Dermis blood vessel endothelial cell (primary cell): ENCODE results near the gene KIR2DL1. TPM values are rescaled to one million over a fixed set of nuclear protein-coding genes. Genes with fewer than 3 reads are reported as not detected.
"Not testable (repeated sequence)": the region's sequence is repeated elsewhere in the genome, so short reads cannot be mapped to it uniquely, and the experiment has no call there.

Experiments
- DNase-seq: peaks from one replicate; pipeline ENCODE4 v3.0.0; 2010
- total RNA-seq: library from RNA; depleted of rRNA; stranded (reverse); fragments of >200 nt; gene quantifications from 2 replicates; pipeline ENCODE4 v1.2.3, GENCODE V29; 2014

Gene KIR2DL1
- total RNA-seq, 1 donor from 2014 or later, result not detected

GRCh38 chr19:54824416-54824815 is 54.8 kb downstream of the KIR2DL1 start:
- DNase-seq, result not testable (repeated sequence)

GRCh38 chr19:54825326-54825725 is 55.7 kb downstream of the KIR2DL1 start:
- DNase-seq, result not testable (repeated sequence)

- not testable (repeated sequence) for DNase-seq
These were observed 58.5 kb downstream of the KIR2DL1 start for GRCh38 chr19:54828064-54828463.

GRCh38 chr19:54832496-54832895 is 62.9 kb downstream of the KIR2DL1 start, which contains the start of gene KIR2DS4:
KIR2DS4 (plus strand) TSS chr19:54832676.
- not testable (repeated sequence) for DNase-seq

Other genes with a start within 250 kb of the KIR2DL1 start
- not detected in 2 replicates for gene LILRA2, start 196.0 kb upstream of the KIR2DL1 start, total RNA-seq
- not detected in 2 replicates for gene LILRA1, start 176.2 kb upstream of the KIR2DL1 start, total RNA-seq
- not detected in 2 replicates for gene LILRB1, start 139.3 kb upstream of the KIR2DL1 start, total RNA-seq
- gene LILRB4, start 106.8 kb upstream of the KIR2DL1 start, total RNA-seq, result not detected in 2 replicates
- gene KIR3DL3, start 45.4 kb upstream of the KIR2DL1 start, total RNA-seq, result not detected in 2 replicates
- gene KIR2DL3, start 31.3 kb upstream of the KIR2DL1 start, total RNA-seq, result not detected in 2 replicates
- not detected in 2 replicates for gene KIR2DL4, start 33.8 kb downstream of the KIR2DL1 start, total RNA-seq
- gene KIR3DL1, start 46.7 kb downstream of the KIR2DL1 start, total RNA-seq, result not detected in 2 replicates
- gene KIR2DS4, start 62.9 kb downstream of the KIR2DL1 start, total RNA-seq, result not detected in 2 replicates
- not detected in 2 replicates for gene KIR3DL2, start 80.7 kb downstream of the KIR2DL1 start, total RNA-seq
- gene FCAR, start 104.4 kb downstream of the KIR2DL1 start, total RNA-seq, result not detected in 2 replicates
- not detected in 2 replicates for gene NCR1, start 136.4 kb downstream of the KIR2DL1 start, total RNA-seq
- gene NLRP7, start 177.7 kb downstream of the KIR2DL1 start, total RNA-seq, result under 0.01 TPM in 1 of 2 replicates, not detected in the other
- 7.3 and 9.9 TPM in 2 replicates for gene NLRP2, start 196.6 kb downstream of the KIR2DL1 start, total RNA-seq